ENCODE data around the gene MRPL37. TPM values are rescaled to one million over a fixed set of nuclear protein-coding genes. Genes with fewer than 3 reads are reported as not detected.
A peak's percentile ranks its signal among the peaks of the same experiment; 100 is the strongest.

MRPL37 gene
- polyA plus RNA-seq, 1 of the 3 experiments (the other 2 are of a cell fraction), result 11.3 TPM

DNA sequence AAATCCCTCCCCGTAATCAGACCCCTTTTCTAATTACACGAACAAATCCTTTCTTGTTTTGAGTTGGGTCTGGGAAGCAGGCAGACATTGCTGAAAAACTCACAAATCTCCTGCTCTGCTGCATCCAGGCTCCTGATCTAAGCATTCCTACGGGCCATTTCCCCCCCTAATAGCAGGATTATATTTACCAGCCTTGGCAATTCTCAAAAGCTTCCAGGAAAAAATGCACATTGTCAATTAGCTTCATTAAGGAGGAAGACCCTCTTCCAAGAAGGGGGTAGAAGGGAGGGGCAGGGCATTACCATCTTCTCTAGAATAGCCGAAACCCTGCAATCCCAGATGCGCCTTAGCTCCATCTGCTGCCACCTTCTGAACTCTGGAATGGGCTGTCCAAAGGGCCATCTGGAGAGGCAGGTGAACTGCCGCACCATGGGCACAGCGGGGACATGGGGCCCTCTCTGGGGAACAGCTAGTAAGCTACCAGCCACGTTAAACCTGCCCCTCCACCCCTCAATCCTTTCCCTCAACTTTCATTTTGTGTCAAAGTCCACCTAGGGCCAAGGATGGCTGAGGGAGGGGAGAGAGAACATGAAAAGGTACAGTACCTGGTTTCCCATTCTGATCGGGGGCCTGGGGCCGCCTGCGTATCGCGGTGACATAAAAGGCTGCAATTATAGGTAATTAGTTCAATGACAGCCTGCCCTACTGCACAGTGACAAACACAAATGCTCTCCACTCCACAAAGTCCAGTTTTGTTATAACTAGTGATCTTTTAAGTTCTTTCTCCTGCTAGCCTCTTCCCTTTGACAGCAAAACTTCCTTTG lies 56.8 kb downstream of the MRPL37 start:
- ChIA-PET CTCF (interaction anchor here (1.0 to 1.1 kb wide), 2 partner anchors 233 to 291 kb away, joined by 3 read pairs; partner anchors contain the start of gene ACOT11), POLR2A (no interaction called here)
- 94% methylated on average over 13 of the region's 13 CpGs for WGBS (ENCODE audit: low lambda C conversion rate)
- Histone ChIP-seq H3K36me3 (replicated peaks in 1 of 2; ENCODE audit: control insufficient read depth in 1 of 2, insufficient read depth in 2 of 2, low read length in 1 of 2) (no peaks in the 10 kb centered on the region), H3K27me3 (ENCODE audit: insufficient read depth) (no peaks in the 10 kb centered on the region), H3K4me1 (ENCODE audit: control insufficient read depth in 1 of 2, insufficient read depth in 2 of 2, low read depth in 1 of 2, low read length in 1 of 2) (peaks cover 28 to 52% of the 10 kb centered on the region in 2 experiments), H3K4me2 (no peak overlapping the region), H2AFZ (ENCODE audit: low read depth) (no peak overlapping the region), H3K9me3 (no peaks in the 10 kb centered on the region), H3K9me2 (no peaks in the 10 kb centered on the region), H4K20me1 (ENCODE audit: insufficient read depth) (no peaks in the 10 kb centered on the region), H3K4me3 (ENCODE audit: low read depth in 2 of 2, low read length in 1 of 2) (no peak overlapping the region), H3K9ac (no peak overlapping the region), H3K79me2 (ENCODE audit: insufficient read depth) (no peaks in the 10 kb centered on the region), H3K27ac (ENCODE audit: low read depth in 2 of 2, low read length in 1 of 2) (peak overlapping the region in 1 of 2 experiments; percentile 54; a peak in 1 of 4 replicates), H3F3A (replicated peaks; ENCODE audit: insufficient read depth) (peaks cover 15% of the 10 kb centered on the region)
- DNase-seq, result peak; percentile 60
- no peak for TF ChIP-seq TAF1 (IDR thresholded peaks at IDR 0.05; ENCODE audit: borderline replicate concordance, low read depth, low read length)
- TF ChIP-seq EZH2phosphoT487 (IDR thresholded peaks at IDR 0.05; ENCODE audit: borderline replicate concordance, low read depth), result no peak
- TF ChIP-seq FOXM1 (IDR thresholded peaks at IDR 0.05; ENCODE audit: low read depth), result no peak
- TF ChIP-seq RCOR1 (IDR thresholded peaks at IDR 0.05; ENCODE audit: low read length), result no peak
- TF ChIP-seq MXI1 (IDR thresholded peaks at IDR 0.05; ENCODE audit: low read depth, low read length), result no peak

GRCh38 chr1:54257346-54257620 lies 57.3 kb downstream of the MRPL37 start:
- no peak for DNase-seq
- H3K4me1 ChIP-seq (ENCODE audit: control insufficient read depth in 1 of 2, insufficient read depth in 2 of 2, low read depth in 1 of 2, low read length in 1 of 2), result peaks cover 28 to 53% of the 10 kb centered on the region in 2 experiments
- no peaks in the 10 kb centered on the region for H3K36me3 ChIP-seq (replicated peaks in 1 of 2; ENCODE audit: control insufficient read depth in 1 of 2, insufficient read depth in 2 of 2, low read length in 1 of 2)
- CTCF ChIA-PET, result interaction anchor here (1.1 to 1.2 kb wide), 2 partner anchors 175 to 290 kb away, joined by 3 read pairs; partner anchors contain the start of gene ACOT11
- H3K27me3 ChIP-seq (ENCODE audit: insufficient read depth), result no peaks in the 10 kb centered on the region
- no peaks in the 10 kb centered on the region for H4K20me1 ChIP-seq (ENCODE audit: insufficient read depth)
- H3K9me3 ChIP-seq, result no peaks in the 10 kb centered on the region
- TF ChIP-seq RCOR1 (IDR thresholded peaks at IDR 0.05; ENCODE audit: low read length) (no peak), SMC3 (IDR thresholded peaks at IDR 0.05; ENCODE audit: low read depth, low read length) (no peak), TEAD4 (IDR thresholded peaks at IDR 0.05; ENCODE audit: borderline replicate concordance, insufficient read depth) (no peak), RFX5 (IDR thresholded peaks at IDR 0.05; ENCODE audit: low read length) (no peak)
- H3F3A ChIP-seq (replicated peaks; ENCODE audit: insufficient read depth), result peaks cover 15% of the 10 kb centered on the region
- no peaks in the 10 kb centered on the region for H3K9me2 ChIP-seq
- peak overlapping the region in 1 of 2 experiments; percentile 30; a peak in 1 of 4 replicates for H3K27ac ChIP-seq (ENCODE audit: low read depth in 2 of 2, low read length in 1 of 2)
- H3K4me3 ChIP-seq (ENCODE audit: low read depth in 2 of 2, low read length in 1 of 2), result no peak overlapping the region
- WGBS (ENCODE audit: low lambda C conversion rate), result 94% methylated on average over 10 of the region's 10 CpGs
- H3K9ac ChIP-seq, result no peak overlapping the region
- H3K4me2 ChIP-seq, result no peak overlapping the region
- no peaks in the 10 kb centered on the region for H3K79me2 ChIP-seq (ENCODE audit: insufficient read depth)
- POLR2A ChIA-PET, result no interaction called here
- H2AFZ ChIP-seq (ENCODE audit: low read depth), result no peak overlapping the region

GRCh38 chr1:54257876-54258275 lies 57.9 kb downstream of the MRPL37 start:
- H3F3A ChIP-seq (replicated peaks; ENCODE audit: insufficient read depth), result peaks cover 12% of the 10 kb centered on the region
- no peak overlapping the region for H3K9ac ChIP-seq
- DNase-seq, result no peak
- no peaks in the 10 kb centered on the region for H3K79me2 ChIP-seq (ENCODE audit: insufficient read depth)
- H2AFZ ChIP-seq (ENCODE audit: low read depth), result no peak overlapping the region
- no peaks in the 10 kb centered on the region for H3K9me3 ChIP-seq
- H3K27ac ChIP-seq (ENCODE audit: low read depth in 2 of 2, low read length in 1 of 2), result no peak overlapping the region; a peak in 1 of 4 replicates
- ChIA-PET CTCF (interaction anchor here (1.2 to 1.7 kb wide), 2 partner anchors 11 to 176 kb away, joined by 3 to 4 read pairs; no protein-coding TSS in a partner anchor), POLR2A (no interaction called here)
- TF ChIP-seq PBX3 (IDR thresholded peaks at IDR 0.05) (no peak), YY1 (IDR thresholded peaks at IDR 0.05; ENCODE audit: low read depth) (no peak), USF1 (IDR thresholded peaks at IDR 0.05; ENCODE audit: borderline replicate concordance, low read depth) (no peak), SIN3A (IDR thresholded peaks at IDR 0.05; ENCODE audit: borderline replicate concordance, low read depth, low read length) (no peak)
- no peak overlapping the region for H3K4me3 ChIP-seq (ENCODE audit: low read depth in 2 of 2, low read length in 1 of 2)
- H3K4me1 ChIP-seq (ENCODE audit: control insufficient read depth in 1 of 2, insufficient read depth in 2 of 2, low read depth in 1 of 2, low read length in 1 of 2), result peaks cover 23 to 55% of the 10 kb centered on the region in 2 experiments
- WGBS (ENCODE audit: low lambda C conversion rate), result 98% methylated on average over 23 of the region's 23 CpGs
- no peaks in the 10 kb centered on the region for H4K20me1 ChIP-seq (ENCODE audit: insufficient read depth)
- H3K4me2 ChIP-seq, result no peak overlapping the region
- no peaks in the 10 kb centered on the region for H3K9me2 ChIP-seq
- H3K36me3 ChIP-seq (replicated peaks in 1 of 2; ENCODE audit: control insufficient read depth in 1 of 2, insufficient read depth in 2 of 2, low read length in 1 of 2), result no peaks in the 10 kb centered on the region
- no peaks in the 10 kb centered on the region for H3K27me3 ChIP-seq (ENCODE audit: insufficient read depth)

Data from SK-N-SH (cell line).